ENCODE results near the gene DHRS12. TPM values are rescaled to one million over a fixed set of nuclear protein-coding genes. Genes with fewer than 3 reads are reported as not detected.

The DHRS12 gene
- total RNA-seq, 1 donor from 2014 or later: 10.3 TPM

DNA sequence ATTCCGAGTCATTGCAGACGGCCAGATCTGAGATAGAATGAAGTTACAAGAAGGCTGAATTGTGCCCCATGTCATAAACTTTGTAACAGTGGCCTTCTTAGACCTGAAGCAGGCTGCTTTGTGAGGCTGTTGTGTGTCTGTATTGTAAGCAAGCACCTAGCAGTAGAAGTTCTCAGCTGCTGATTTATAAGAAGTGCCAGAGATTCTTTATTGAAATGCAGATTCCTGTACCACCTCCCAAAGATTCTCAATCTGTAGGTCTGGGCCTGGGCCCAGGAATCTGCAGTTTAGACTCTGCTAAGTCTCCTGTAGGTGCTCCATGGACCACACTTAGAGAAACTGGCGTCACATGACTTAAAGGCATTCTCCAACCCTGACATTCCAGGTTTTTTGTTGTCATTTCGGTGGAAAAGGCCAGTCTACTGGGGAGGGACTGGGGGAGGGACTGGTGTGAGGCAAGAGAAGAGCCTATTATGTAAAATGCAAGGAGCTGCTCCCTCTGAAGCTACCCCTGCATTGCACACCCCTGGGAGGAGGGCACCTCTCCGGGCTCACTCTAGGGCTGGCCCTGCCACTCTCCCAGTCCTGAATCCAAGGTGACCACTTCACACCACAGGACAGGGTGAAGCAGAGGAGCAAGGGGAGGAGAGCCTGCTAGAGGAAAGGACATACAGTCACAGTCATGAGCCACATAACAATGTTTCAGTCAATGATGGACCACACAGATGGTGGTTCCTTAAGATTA is 41.8 kb upstream of the DHRS12 start:
- Histone ChIP-seq H3K4me1 (peaks cover 14% of the 10 kb centered on the region), H3K9me3 (replicated peaks) (no peaks in the 10 kb centered on the region), H3K27ac (replicated peaks) (no peak overlapping the region), H3K27me3 (ENCODE audit: low read depth) (no peaks in the 10 kb centered on the region), H3K36me3 (no peaks in the 10 kb centered on the region), H3K4me3 (no peak overlapping the region)
- DNase-seq: no peak
- no peak for TF ChIP-seq CTCF (IDR thresholded peaks at IDR 0.05; ENCODE audit: borderline replicate concordance)
- intact Hi-C loops (cut with micrococcal nuclease): no loop called here

GRCh38 chr13:51844862-51845573 is 41.1 kb upstream of the DHRS12 start, which contains the start of gene TMEM272:
Gene TMEM272, minus strand, starts transcription at chr13:51845177. Its CDS starts 6,647 bp downstream, at chr13:51838530.
- H3K4me3 ChIP-seq: no peak within 1 kb of the TSS

GRCh38 chr13:51843529-51843928 is 39.6 kb upstream of the DHRS12 start:
- no peak overlapping the region for H3K27ac ChIP-seq (replicated peaks)
- H3K36me3 ChIP-seq: no peaks in the 10 kb centered on the region
- H3K4me3 ChIP-seq: no peak overlapping the region
- H3K9me3 ChIP-seq (replicated peaks): no peaks in the 10 kb centered on the region
- H3K27me3 ChIP-seq (ENCODE audit: low read depth): no peaks in the 10 kb centered on the region
- peaks cover 14% of the 10 kb centered on the region for H3K4me1 ChIP-seq
- TF ChIP-seq CTCF (IDR thresholded peaks at IDR 0.05; ENCODE audit: borderline replicate concordance): no peak
- intact Hi-C loops (cut with micrococcal nuclease): no loop called here
- DNase-seq: no peak

More at GRCh38 chr13:51844862-51845573, 41.1 kb upstream of the DHRS12 start, which contains the start of gene TMEM272:
- Histone ChIP-seq H3K4me1 (peaks cover 14% of the 10 kb centered on the region), H3K36me3 (no peaks in the 10 kb centered on the region), H3K9me3 (replicated peaks) (no peaks in the 10 kb centered on the region), H3K27me3 (ENCODE audit: low read depth) (no peaks in the 10 kb centered on the region), H3K27ac (replicated peaks) (no peak within 1 kb of the TSS)
- peak; percentile 90 for TF ChIP-seq CTCF (IDR thresholded peaks at IDR 0.05; ENCODE audit: borderline replicate concordance)
- peak; percentile 42 for DNase-seq
- intact Hi-C loops (cut with micrococcal nuclease): no loop called here

GRCh38 chr13:51841732-51842131 is 37.8 kb upstream of the DHRS12 start:
- peaks cover 13% of the 10 kb centered on the region for H3K4me1 ChIP-seq
- no peak for TF ChIP-seq CTCF (IDR thresholded peaks at IDR 0.05; ENCODE audit: borderline replicate concordance)
- DNase-seq: no peak
- no peak overlapping the region for H3K27ac ChIP-seq (replicated peaks)
- intact Hi-C loops (cut with micrococcal nuclease): no loop called here
- H3K36me3 ChIP-seq: no peaks in the 10 kb centered on the region
- no peak overlapping the region for H3K4me3 ChIP-seq
- H3K9me3 ChIP-seq (replicated peaks): no peaks in the 10 kb centered on the region
- no peaks in the 10 kb centered on the region for H3K27me3 ChIP-seq (ENCODE audit: low read depth)

- intact Hi-C loops (cut with micrococcal nuclease): no loop called here
- no peaks in the 10 kb centered on the region for H3K27me3 ChIP-seq (ENCODE audit: low read depth)
- H3K27ac ChIP-seq (replicated peaks): no peak overlapping the region
- H3K9me3 ChIP-seq (replicated peaks): no peaks in the 10 kb centered on the region
- TF ChIP-seq CTCF (IDR thresholded peaks at IDR 0.05; ENCODE audit: borderline replicate concordance): no peak
- no peak overlapping the region for H3K4me3 ChIP-seq
- DNase-seq: no peak
- no peaks in the 10 kb centered on the region for H3K36me3 ChIP-seq
- H3K4me1 ChIP-seq: peaks cover 13% of the 10 kb centered on the region
Observed at GRCh38 chr13:51840917-51841316, 37.0 kb upstream of the DHRS12 start.
